Endodermal cell (in vitro differentiated cells): ENCODE results near the gene ENKUR. TPM values are rescaled to one million over a fixed set of nuclear protein-coding genes. Genes with fewer than 3 reads are reported as not detected.

Source experiments
- DNase-seq: peaks from one replicate; pipeline ENCODE4 v3.0.0-alpha.2; 2017
- H3K27ac ChIP-seq: 2 replicates; pipeline ENCODE4 v1.5.1; 2013; ENCODE audit warnings: mild to moderate bottlenecking, low read depth, low read length, moderate library complexity
- H3K27me3 ChIP-seq: 2 replicates; pipeline ENCODE4 v1.6.1; 2013; ENCODE audit warnings: mild to moderate bottlenecking, low read length, moderate library complexity; ENCODE audit not compliant: insufficient read depth, control insufficient read depth, poor library complexity, severe bottlenecking
- H3K36me3 ChIP-seq: 2 replicates; pipeline ENCODE4 v1.7.0; 2013; ENCODE audit warnings: mild to moderate bottlenecking, low read length, moderate library complexity; ENCODE audit not compliant: control insufficient read depth, insufficient read depth
- H3K4me1 ChIP-seq: one replicate; pipeline ENCODE4 v1.7.0; 2013; ENCODE audit warnings: low read length; ENCODE audit not compliant: control insufficient read depth, insufficient read depth
- H3K4me3 ChIP-seq: 2 replicates; pipeline ENCODE4 v1.5.1; 2013; ENCODE audit warnings: mild to moderate bottlenecking, low read length, moderate library complexity
- H3K9ac ChIP-seq: 2 replicates; pipeline ENCODE4 v1.6.1; 2013; ENCODE audit warnings: mild to moderate bottlenecking, low read length, moderate library complexity; ENCODE audit not compliant: poor library complexity, severe bottlenecking; ENCODE audit errors: extremely low read depth
- H3K9me3 ChIP-seq: 2 replicates; pipeline ENCODE4 v1.6.1; 2013; ENCODE audit warnings: mild to moderate bottlenecking, low read length, moderate library complexity; ENCODE audit not compliant: control insufficient read depth
- H3K27ac Mint-ChIP-seq: 2 replicates; pipeline ENCODE4 v1.8.0; 2020; ENCODE audit warnings: mixed read lengths
- H3K27me3 Mint-ChIP-seq: 2 replicates; pipeline ENCODE4 v1.8.0; 2021; ENCODE audit warnings: mild to moderate bottlenecking, mixed read lengths; ENCODE audit not compliant: insufficient read depth
- H3K36me3 Mint-ChIP-seq: 2 replicates; pipeline ENCODE4 v1.8.0; 2020; ENCODE audit warnings: low read depth, mixed read lengths
- H3K4me1 Mint-ChIP-seq: 2 replicates; pipeline ENCODE4 v1.8.0; 2020; ENCODE audit warnings: mixed read lengths
- H3K4me3 Mint-ChIP-seq: 2 replicates; pipeline ENCODE4 v1.8.0; 2020; ENCODE audit warnings: mild to moderate bottlenecking, moderate library complexity, mixed read lengths
- H3K9me3 Mint-ChIP-seq: 2 replicates; pipeline ENCODE4 v1.8.0; 2020; ENCODE audit warnings: mild to moderate bottlenecking, mixed read lengths
- CTCF ChIP-seq: fragments of 200-600 bp; sonication (generic); conservative IDR thresholded peaks from 2 replicates; pipeline ENCODE4 v1.5.0; 2021; ENCODE audit warnings: antibody characterized with exemption, mild to moderate bottlenecking
- WGBS, 2 experiments: methylation state at CpG; one replicate each; pipeline versions ENCODE4 v1.1.5 to v1.1.7; 2013; ENCODE audit warnings: missing lambda C conversion rate in 2 of 2, mixed read lengths in 1 of 2; ENCODE audit not compliant: insufficient coverage in 1 of 2, insufficient read length in 1 of 2; 5-methylcytosine and 5-hydroxymethylcytosine counted together
- total RNA-seq, 2 donors: library from RNA; stranded (reverse); fragmentation: NEBNext Ultra II Directional in 1 of 2; extraction: Animal tissue kit (Norgen Biotek cat#: 25700) in 1 of 2; gene quantifications; 2 replicates in 1 of 2; 3 replicates in 1 of 2; pipeline ENCODE4 v1.2.1, GENCODE V29; 2021

ENKUR gene
- total RNA-seq, 2 donors from 2014 or later: not detected

GRCh38 chr10:25036381-25036780 lies 20.4 kb upstream of the ENKUR start:
- no peaks in the 10 kb centered on the region for H3K27me3 Mint-ChIP-seq
- no peak overlapping the region for H3K4me3 Mint-ChIP-seq
- DNase-seq: no peak
- no peaks in the 10 kb centered on the region for H3K36me3 Mint-ChIP-seq
- H3K27ac Mint-ChIP-seq: no peak overlapping the region
- Histone ChIP-seq H3K4me3 (no peak overlapping the region), H3K9me3 (no peaks in the 10 kb centered on the region), H3K36me3 (no peaks in the 10 kb centered on the region), H3K9ac (no peak overlapping the region), H3K27me3 (no peaks in the 10 kb centered on the region), H3K27ac (no peak overlapping the region), H3K4me1 (peaks cover 4% of the 10 kb centered on the region)
- H3K9me3 Mint-ChIP-seq: no peaks in the 10 kb centered on the region
- TF ChIP-seq CTCF: no peak
- H3K4me1 Mint-ChIP-seq: peaks cover 13% of the 10 kb centered on the region
- WGBS, 2 experiments: 75 to 78% methylated on average over 3 of the region's 3 CpGs

- Histone ChIP-seq H3K9ac (no peak overlapping the region), H3K27ac (no peak overlapping the region), H3K36me3 (no peaks in the 10 kb centered on the region), H3K9me3 (no peaks in the 10 kb centered on the region), H3K4me3 (no peak overlapping the region), H3K4me1 (no peaks in the 10 kb centered on the region), H3K27me3 (no peaks in the 10 kb centered on the region)
- WGBS, 2 experiments: 100% methylated on average over 1 to 2 of the region's 2 CpGs
- no peak for TF ChIP-seq CTCF
- no peaks in the 10 kb centered on the region for H3K27me3 Mint-ChIP-seq
- no peaks in the 10 kb centered on the region for H3K9me3 Mint-ChIP-seq
- no peaks in the 10 kb centered on the region for H3K4me1 Mint-ChIP-seq
- no peak overlapping the region for H3K4me3 Mint-ChIP-seq
- H3K36me3 Mint-ChIP-seq: no peaks in the 10 kb centered on the region
- no peak overlapping the region for H3K27ac Mint-ChIP-seq
- no peak for DNase-seq
Measured at GRCh38 chr10:25029519-25029918, 13.6 kb upstream of the ENKUR start.

GRCh38 chr10:25028711-25029110 lies 12.8 kb upstream of the ENKUR start:
- Histone ChIP-seq H3K27ac (no peak overlapping the region), H3K4me1 (no peaks in the 10 kb centered on the region), H3K36me3 (no peaks in the 10 kb centered on the region), H3K9ac (no peak overlapping the region), H3K27me3 (no peaks in the 10 kb centered on the region), H3K9me3 (no peaks in the 10 kb centered on the region), H3K4me3 (no peak overlapping the region)
- DNase-seq: no peak
- Mint-ChIP-seq H3K4me3 (no peak overlapping the region), H3K27ac (no peak overlapping the region), H3K36me3 (no peaks in the 10 kb centered on the region), H3K9me3 (no peaks in the 10 kb centered on the region), H3K4me1 (no peaks in the 10 kb centered on the region), H3K27me3 (no peaks in the 10 kb centered on the region)
- WGBS, 2 experiments: 81% methylated on average over 1 of the region's 1 CpG; no CpG with 5 or more reads in 1 of the 2 experiments
- TF ChIP-seq CTCF: no peak
